Activated T-cell treated with anti-CD3 and anti-CD28 coated beads, Interleukin-2, amount 50 U/mL, for 24 hours (primary cell): ENCODE measurements around the gene FBXO24.

Experiments
- DNase-seq: peaks from one replicate; pipeline ENCODE4 v3.0.0-alpha.2; 2020
- H3K27ac Mint-ChIP-seq: 2 replicates; pipeline ENCODE4 v1.8.0; 2020; ENCODE audit warnings: mild to moderate bottlenecking, mixed read lengths
- H3K27me3 Mint-ChIP-seq: 2 replicates; pipeline ENCODE4 v1.8.0; 2020; ENCODE audit warnings: mixed read lengths
- H3K36me3 Mint-ChIP-seq: 2 replicates; pipeline ENCODE4 v1.8.0; 2020; ENCODE audit warnings: low read depth, mixed read lengths
- H3K4me1 Mint-ChIP-seq: 2 replicates; pipeline ENCODE4 v1.8.0; 2020; ENCODE audit warnings: low read depth, mixed read lengths
- H3K4me3 Mint-ChIP-seq: 2 replicates; pipeline ENCODE4 v1.8.0; 2020; ENCODE audit warnings: mild to moderate bottlenecking, moderate library complexity, mixed read lengths
- H3K9me3 Mint-ChIP-seq: 2 replicates; pipeline ENCODE4 v1.8.0; 2020; ENCODE audit warnings: mixed read lengths

The FBXO24 gene

DNA sequence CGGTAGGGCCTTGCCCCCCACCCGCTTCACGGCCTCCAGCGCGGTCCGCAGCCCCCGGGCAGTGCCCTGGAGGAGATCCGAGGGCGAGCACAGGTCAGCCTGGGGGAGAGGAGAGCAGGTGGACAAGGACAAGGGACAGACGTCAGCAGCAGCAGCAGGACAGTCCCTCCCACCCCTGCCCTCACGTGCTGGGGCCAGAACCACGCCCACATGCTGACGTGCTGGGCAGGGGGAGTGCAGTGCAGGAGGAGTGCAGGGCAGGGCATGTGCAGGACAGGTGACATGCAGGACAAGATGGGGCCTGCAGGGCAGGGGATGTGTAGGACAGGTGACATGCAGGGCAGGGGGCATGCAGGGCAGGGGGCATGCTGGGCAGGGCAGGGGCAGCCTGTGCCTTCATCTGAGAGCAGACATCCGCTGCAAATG, 10.9 kb upstream of the FBXO24 start:
- H3K9me3 Mint-ChIP-seq: no peaks in the 10 kb centered on the region

DNA sequence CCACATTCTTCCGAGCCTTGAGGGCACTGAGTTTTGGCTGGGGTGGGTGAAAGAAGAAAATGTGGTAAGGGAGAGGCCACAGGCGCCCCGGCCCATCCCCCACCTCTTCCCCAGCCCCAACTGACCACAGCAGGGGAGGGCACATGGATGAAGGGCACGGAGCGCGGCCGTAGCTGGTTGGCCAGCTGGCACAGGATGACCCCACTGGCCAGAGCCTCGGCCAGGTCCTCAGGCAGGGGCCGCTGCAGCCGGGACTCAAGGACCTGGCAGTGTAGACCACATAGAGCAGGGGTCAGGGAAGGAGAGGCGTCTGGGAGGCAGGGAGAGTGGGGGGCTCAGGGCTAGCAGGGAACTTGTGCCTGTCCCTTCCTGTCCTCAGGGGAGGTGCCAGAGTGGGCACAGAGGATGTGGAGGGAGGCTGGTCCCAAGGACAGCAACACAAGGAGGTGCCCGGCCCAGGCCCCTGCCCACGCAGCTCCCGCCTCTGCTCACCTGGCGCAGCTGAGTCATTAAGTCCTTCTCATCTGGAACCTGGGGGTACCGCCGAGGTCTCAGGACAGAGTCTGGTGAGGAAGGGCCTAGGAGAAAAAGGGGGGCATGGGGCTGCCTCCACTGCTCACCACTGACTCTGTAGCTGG, 10.3 kb upstream of the FBXO24 start:
- H3K9me3 Mint-ChIP-seq: no peaks in the 10 kb centered on the region
- no peak for DNase-seq
- H3K27ac Mint-ChIP-seq: no peak overlapping the region
- no peaks in the 10 kb centered on the region for H3K27me3 Mint-ChIP-seq
- peaks cover 35% of the 10 kb centered on the region for H3K36me3 Mint-ChIP-seq
- H3K4me1 Mint-ChIP-seq: peaks cover 13% of the 10 kb centered on the region
- no peak overlapping the region for H3K4me3 Mint-ChIP-seq

More for the DNA sequence above, 10.9 kb upstream of the FBXO24 start:
- Mint-ChIP-seq H3K36me3 (peaks cover 35% of the 10 kb centered on the region), H3K27me3 (no peaks in the 10 kb centered on the region), H3K4me3 (no peak overlapping the region), H3K4me1 (peaks cover 18% of the 10 kb centered on the region), H3K27ac (no peak overlapping the region)
- no peak for DNase-seq

DNA sequence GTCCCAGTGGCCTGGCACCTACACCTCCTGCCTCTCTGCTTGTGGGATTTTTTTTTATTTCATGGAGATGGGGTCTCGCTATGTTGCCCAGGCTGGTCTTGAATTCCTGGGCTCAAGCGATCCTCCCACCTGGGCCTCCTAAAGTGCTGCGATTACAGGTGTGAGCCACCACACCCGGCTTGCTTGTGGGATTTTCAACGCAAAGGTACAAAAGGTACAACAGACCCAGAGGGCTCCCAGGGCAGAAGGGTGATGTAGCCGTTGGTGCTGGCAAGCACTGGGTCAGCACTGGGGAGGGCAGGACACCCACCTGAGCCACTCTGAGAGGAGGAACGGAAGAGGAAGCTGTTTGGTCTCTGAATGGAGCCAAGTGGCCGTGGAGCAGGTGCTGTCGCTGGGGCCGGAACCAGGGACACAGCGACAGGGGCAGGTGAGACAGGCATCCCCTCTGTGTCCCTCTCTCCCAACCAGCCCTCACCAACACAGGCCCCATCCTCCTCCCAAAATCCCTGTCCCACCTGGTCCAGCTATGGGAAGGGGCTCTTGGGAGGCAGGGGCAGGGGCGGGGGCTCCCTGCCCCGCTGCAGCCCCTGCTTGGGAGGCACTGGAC, 9.6 kb upstream of the FBXO24 start:
- Mint-ChIP-seq H3K4me1 (peaks cover 11% of the 10 kb centered on the region), H3K27me3 (no peaks in the 10 kb centered on the region), H3K36me3 (peaks cover 35% of the 10 kb centered on the region), H3K9me3 (no peaks in the 10 kb centered on the region), H3K4me3 (no peak overlapping the region), H3K27ac (no peak overlapping the region)
- DNase-seq: no peak

DNA sequence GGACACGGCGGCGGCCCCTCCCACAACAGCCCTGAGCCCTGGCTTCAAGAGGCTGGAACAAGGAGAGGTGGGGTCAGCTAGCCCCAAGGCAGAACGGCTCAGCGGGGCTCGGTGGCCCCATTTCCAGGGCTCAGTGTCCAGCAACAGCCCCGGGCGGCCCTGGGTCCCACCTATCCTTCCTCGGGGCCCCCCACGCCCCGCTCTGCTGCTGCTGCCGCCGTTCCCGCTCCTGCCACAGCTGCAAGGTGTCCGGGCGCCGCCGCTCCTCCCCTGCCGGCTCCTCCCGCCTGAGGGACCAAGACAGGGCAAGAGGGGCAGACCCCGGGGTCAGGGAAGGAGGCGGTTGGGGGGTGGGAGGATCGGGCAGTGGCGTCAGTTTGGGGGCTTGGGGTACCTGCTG, 9.0 kb upstream of the FBXO24 start:
- Mint-ChIP-seq H3K27me3 (no peaks in the 10 kb centered on the region), H3K36me3 (peaks cover 32% of the 10 kb centered on the region), H3K9me3 (no peaks in the 10 kb centered on the region), H3K27ac (no peak overlapping the region), H3K4me3 (no peak overlapping the region), H3K4me1 (peaks cover 12% of the 10 kb centered on the region)
- no peak for DNase-seq

DNA sequence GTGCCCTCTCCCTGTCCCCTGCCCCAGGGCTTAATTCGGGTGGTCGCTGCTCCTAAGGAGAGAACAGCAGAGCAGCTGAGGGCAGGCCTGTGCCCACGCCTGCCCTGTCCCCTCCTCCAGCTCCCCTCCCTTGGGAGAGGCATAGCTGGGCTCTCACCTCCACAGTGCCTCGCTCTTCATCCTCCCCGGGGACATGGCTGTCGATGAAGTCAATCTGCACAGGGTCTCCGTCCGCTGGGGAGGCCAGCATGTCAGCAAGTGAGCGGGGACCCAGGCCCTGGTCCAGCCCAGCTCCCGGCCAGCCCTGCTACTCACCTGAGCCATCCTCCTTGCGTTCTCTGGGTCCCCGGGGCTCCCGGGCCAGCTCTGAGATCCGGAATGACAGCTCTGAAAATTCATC, 8.6 kb upstream of the FBXO24 start:
- DNase-seq: no peak
- Mint-ChIP-seq H3K27me3 (no peaks in the 10 kb centered on the region), H3K9me3 (no peaks in the 10 kb centered on the region), H3K4me3 (no peak overlapping the region), H3K36me3 (peaks cover 28% of the 10 kb centered on the region), H3K4me1 (peaks cover 13% of the 10 kb centered on the region), H3K27ac (no peak overlapping the region)

DNA sequence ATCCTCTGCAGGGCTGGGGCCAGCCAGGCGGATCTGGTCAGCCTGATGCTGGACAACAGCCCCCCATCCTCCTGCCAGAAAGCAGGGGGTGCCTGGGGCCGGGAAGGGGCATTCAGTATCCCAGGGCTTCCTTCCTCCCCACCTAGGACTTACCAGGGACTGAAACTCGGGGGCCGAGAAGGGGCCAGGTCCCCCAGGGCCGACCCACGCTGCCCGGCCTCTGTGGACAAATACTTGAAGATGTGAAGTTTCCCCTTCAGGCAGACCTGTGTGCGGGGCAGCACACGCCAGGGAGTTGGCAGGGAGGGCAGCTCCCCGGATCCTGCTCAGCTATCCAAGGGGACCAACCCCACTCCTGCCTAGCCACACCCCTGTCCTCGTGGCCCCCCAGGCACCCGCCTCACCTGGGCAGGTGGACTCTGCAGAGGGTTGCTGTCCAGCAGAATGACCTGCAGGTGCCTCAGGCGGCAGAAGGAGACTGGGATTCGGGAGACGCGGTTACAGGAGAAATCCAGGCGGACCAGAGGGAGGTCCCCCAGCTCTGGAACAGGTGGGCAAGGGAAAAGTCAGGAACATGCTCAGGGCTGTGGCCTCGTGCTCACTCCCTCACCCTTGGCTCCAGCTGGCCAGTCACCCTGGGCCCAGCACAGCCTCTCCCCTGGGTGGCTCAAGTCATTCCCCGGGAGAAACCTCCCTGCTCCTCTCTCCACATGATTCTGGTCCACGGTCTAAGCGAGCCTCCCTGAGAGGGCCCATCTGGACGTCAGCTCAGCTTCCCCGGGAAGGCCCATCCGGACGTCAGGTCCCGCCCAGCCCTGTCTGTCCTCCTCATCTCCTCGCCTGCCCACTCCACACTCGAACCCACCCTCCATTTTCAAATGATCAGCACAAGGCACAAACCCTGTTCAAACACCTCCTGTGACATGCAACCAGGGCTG, 7.6 kb upstream of the FBXO24 start:
- Mint-ChIP-seq H3K9me3 (no peaks in the 10 kb centered on the region), H3K27ac (peak overlapping the region; percentile 59), H3K4me3 (no peak overlapping the region), H3K36me3 (peaks cover 28% of the 10 kb centered on the region), H3K27me3 (no peaks in the 10 kb centered on the region), H3K4me1 (peaks cover 23% of the 10 kb centered on the region)
- no peak for DNase-seq

DNA sequence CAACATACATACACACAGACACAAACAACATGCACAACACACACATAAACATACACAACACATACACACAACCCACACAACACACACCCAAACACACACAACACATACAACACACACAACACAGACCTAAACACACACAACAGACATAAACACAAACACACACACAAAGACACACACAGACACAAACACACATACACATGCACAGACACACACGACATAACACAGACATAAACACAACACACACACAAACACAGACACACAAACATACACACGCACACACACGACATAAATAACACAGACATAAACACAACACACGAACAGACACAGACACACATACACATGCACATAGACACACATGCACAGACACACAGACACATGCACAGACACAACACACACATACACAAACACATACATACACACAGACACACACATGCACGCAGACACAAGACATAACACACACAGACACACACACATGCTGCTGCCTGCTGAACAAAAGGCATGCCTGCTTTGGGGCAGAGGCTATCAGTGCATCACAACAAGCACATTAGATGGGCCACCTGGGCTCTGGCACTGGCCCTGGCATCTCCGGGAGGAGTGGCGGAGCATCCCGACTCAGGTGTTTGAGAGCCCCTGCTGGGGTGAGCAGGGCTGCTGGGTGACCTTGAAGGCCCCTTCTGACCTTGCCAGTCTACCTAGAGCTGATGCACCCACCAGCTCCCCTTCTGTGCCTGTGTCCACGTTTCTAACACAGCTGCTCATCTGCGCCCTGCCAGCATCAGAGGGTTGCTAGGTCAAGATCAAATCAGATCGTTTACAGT, 5.5 kb upstream of the FBXO24 start:
- no peaks in the 10 kb centered on the region for H3K9me3 Mint-ChIP-seq
- peaks cover 23% of the 10 kb centered on the region for H3K36me3 Mint-ChIP-seq
- no peak overlapping the region for H3K27ac Mint-ChIP-seq
- H3K4me1 Mint-ChIP-seq: peaks cover 42% of the 10 kb centered on the region
- DNase-seq: no peak
- no peaks in the 10 kb centered on the region for H3K27me3 Mint-ChIP-seq
- H3K4me3 Mint-ChIP-seq: no peak overlapping the region

DNA sequence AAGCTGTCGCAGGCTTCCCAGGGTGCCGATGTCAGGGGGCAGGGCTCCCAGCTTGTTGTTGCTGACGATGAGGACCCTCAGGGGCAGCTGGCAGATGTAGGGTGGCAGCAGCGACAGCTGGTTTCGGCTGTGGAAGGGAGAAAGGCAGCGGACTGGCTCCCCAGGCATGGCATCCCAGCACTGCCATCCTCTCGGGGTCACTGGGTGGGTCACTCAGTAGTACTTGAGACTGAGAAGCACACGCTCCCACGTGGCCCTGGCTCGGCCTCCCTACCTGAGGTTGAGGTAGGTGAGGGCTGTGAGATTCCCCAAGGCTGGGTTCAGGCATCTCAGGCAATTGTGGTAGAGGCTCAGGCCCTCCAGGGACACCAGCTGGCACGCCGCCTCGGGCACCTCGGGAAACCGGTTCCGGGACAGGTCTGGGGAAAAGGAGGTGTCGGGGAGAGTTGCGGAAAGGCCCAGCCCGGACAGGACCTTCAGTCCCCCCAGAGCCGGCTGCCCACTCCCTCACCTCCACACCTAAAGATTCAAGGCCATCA, 4.0 kb upstream of the FBXO24 start:
- peaks cover 11% of the 10 kb centered on the region for H3K36me3 Mint-ChIP-seq
- no peak for DNase-seq
- H3K4me1 Mint-ChIP-seq: peaks cover 44% of the 10 kb centered on the region
- peak overlapping the region; percentile 97 for H3K27ac Mint-ChIP-seq
- H3K27me3 Mint-ChIP-seq: no peaks in the 10 kb centered on the region
- H3K4me3 Mint-ChIP-seq: no peak overlapping the region
- H3K9me3 Mint-ChIP-seq: no peaks in the 10 kb centered on the region

DNA sequence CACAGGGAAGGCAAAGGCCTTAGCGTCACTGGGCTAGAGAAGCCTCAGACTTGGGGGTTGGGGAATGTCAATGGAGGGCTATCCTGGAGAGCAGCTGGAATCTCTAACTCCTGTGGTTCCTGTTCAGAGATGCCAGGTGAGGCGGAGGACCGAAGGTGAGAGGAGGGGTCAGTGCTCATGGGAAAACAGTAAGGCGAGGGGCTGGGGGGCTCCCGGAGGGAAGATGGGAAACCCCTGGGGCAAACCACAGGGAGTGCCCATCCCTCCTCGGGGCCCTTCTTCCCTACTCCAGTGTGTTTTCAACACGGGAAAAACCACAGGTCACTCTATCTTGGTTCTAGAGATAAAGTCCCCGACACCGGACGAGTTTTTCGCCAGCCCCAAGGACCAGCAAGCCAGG, 3.5 kb upstream of the FBXO24 start:
- peak overlapping the region; percentile 97 for H3K27ac Mint-ChIP-seq
- H3K4me3 Mint-ChIP-seq: peak overlapping the region; percentile 91
- no peaks in the 10 kb centered on the region for H3K9me3 Mint-ChIP-seq
- H3K36me3 Mint-ChIP-seq: peaks cover 11% of the 10 kb centered on the region
- DNase-seq: no peak
- peaks cover 44% of the 10 kb centered on the region for H3K4me1 Mint-ChIP-seq
- H3K27me3 Mint-ChIP-seq: no peaks in the 10 kb centered on the region

DNA sequence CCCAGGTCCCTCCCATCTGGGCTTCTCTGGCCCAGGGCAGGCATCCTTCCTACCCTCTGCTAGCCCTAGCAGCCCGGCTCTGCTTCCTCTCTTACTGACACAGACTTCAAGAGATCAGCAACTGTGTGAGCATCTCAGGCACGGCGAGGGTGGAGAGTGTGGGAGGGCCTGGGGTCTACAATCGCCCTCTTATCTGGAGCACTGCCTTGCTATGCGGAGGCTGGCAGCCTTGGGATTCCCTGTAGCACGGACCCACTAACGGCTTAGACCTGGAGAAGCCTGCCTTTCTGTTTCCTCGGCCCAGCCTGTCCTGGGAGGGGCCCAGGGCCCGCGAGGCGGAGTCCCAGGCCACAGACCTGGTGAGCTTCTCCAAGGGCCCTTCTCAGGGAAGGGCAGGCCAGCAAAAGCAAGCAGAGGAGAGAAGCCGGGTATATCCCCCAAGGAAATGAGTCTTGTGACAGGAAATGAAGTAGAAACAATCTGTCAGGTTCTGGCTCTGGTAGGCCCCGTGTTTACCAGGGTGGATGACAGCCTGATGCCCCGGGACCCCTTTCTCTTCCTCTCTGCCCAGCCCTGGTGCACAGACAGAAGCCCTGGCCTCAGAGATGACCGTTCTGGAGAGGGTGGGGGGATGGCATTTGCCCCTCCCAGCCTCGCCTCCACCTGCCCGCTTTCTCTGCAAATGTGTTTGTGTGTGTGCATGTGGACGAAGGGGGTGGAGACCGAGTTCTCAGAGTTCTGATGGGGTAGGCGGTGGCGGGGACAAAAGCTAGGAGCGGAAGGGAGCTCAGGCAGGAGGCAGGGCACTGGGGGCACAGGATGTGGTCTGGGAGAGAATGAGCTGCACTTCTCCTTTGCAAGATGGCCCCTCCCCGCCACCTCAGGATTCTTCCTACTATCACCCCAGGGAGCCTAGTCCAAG, 2.7 kb upstream of the FBXO24 start:
- DNase-seq: peak; percentile 76
- Mint-ChIP-seq H3K4me1 (peaks cover 44% of the 10 kb centered on the region), H3K27ac (peak overlapping the region; percentile 97), H3K4me3 (peak overlapping the region; percentile 91), H3K27me3 (no peaks in the 10 kb centered on the region), H3K9me3 (no peaks in the 10 kb centered on the region), H3K36me3 (peaks cover 11% of the 10 kb centered on the region)

DNA sequence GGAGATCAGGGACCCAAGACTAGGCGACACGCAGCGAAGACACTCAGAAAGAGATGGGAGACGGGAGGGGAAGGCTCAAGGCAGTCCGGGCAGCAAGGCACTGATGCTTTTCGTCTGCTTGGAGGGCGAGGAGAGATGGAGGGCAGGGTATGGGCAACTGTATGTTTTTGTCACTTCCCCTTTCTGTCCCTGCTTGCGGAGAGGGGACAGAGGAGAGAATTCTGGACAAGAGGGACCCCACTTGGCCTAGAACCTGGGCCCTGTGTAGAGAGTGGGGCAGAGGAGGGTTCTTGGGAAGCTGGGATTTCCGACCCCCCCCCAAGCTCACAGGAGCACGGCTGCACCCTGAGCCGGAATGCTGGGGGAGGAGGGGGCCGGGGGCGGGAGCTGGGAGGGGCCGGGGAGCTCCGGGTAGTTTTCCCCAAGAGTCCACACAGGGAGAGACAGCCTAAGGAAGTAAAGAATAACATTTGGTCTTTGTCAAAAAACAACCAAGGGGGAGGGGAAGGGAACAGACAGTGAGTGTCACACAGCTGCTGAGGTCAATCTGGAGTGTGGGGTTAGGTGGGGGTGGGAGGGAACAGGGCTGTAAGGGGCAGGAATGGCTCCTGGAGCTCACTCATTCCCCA, 2.0 kb upstream of the FBXO24 start:
- no peaks in the 10 kb centered on the region for H3K9me3 Mint-ChIP-seq
- H3K27me3 Mint-ChIP-seq: no peaks in the 10 kb centered on the region
- H3K36me3 Mint-ChIP-seq: peaks cover 11% of the 10 kb centered on the region
- DNase-seq: no peak
- H3K4me3 Mint-ChIP-seq: peak overlapping the region; percentile 91
- H3K4me1 Mint-ChIP-seq: peaks cover 44% of the 10 kb centered on the region
- peak overlapping the region; percentile 97 for H3K27ac Mint-ChIP-seq

DNA sequence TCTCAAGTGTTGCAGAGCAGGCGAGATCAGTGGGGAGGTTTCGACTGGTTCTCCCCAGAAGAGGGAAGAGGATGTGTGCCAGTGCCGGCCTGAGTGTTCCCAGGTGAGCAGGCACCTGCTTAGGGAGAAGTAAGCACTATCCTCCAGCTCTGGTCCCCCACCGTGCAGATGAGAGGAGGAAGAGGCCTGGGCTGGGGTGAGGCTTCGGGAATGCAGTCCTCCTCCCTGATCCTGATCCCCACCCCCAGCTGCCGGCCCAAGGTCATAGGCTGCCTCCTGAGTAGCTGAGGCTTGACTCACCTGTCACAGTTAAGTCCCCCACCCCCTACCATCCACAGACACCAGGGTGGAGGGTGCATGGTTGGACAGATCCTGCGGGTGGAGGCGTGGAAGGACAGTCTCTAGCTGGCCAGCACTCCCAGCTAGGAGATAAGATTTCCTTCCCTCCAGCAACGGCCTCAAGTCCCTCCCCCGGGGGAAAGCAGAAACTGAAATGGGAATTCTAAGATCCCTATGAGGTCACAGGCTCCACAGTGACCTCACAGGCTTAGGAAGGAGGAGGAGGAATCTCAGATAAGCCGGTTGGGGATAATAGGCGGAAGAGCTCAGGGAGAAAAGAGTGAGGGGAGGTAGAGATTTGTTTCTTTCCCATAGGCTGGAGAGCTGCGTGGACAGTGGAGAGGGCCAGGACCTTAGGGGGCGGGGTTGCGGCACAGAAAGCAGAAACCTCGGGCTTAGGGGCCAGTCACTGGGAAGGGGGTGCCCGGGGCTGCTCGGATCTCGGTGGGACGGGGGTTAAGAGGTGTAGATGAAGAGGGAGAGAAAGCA, 1.2 kb upstream of the FBXO24 start:
- Mint-ChIP-seq H3K9me3 (no peaks in the 10 kb centered on the region), H3K36me3 (peaks cover 11% of the 10 kb centered on the region), H3K27ac (peak overlapping the region; percentile 97), H3K4me1 (peaks cover 44% of the 10 kb centered on the region), H3K4me3 (peak overlapping the region; percentile 91), H3K27me3 (no peaks in the 10 kb centered on the region)
- DNase-seq: no peak
